ENCODE data around the gene BCL7B.
"Not testable (repeated sequence)": the region's sequence is repeated elsewhere in the genome, so short reads cannot be mapped to it uniquely, and the experiment has no call there.

DNA sequence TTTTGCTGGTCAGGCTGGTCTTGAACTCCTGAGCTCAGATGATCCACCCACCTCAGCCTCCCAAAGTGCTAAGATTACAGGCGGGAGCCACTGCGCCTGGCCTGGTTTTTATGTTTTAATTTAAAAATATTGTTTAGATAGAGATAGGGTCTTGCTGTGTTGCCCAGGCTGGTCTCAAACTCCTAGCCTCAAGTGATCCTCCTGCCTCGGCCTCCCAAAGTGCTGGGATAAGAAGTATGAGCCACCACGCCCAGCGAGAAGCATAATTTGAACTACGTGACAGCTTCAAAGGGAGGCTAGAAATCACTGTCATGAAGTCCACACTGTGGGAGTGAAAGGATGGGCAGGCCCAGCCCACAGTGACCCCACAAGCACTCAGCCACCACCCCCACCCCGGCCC, 21.6 kb downstream of the BCL7B start:
- TF ChIP-seq, protein P1, sequence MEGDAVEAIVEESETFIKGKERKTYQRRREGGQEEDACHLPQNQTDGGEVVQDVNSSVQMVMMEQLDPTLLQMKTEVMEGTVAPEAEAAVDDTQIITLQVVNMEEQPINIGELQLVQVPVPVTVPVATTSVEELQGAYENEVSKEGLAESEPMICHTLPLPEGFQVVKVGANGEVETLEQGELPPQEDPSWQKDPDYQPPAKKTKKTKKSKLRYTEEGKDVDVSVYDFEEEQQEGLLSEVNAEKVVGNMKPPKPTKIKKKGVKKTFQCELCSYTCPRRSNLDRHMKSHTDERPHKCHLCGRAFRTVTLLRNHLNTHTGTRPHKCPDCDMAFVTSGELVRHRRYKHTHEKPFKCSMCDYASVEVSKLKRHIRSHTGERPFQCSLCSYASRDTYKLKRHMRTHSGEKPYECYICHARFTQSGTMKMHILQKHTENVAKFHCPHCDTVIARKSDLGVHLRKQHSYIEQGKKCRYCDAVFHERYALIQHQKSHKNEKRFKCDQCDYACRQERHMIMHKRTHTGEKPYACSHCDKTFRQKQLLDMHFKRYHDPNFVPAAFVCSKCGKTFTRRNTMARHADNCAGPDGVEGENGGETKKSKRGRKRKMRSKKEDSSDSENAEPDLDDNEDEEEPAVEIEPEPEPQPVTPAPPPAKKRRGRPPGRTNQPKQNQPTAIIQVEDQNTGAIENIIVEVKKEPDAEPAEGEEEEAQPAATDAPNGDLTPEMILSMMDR (IDR thresholded peaks at IDR 0.05; ENCODE audit: insufficient read depth, low read length, poor library complexity, severe bottlenecking), result not testable (repeated sequence)
- TF ChIP-seq EZH2phosphoT487 (conservative IDR thresholded peaks at IDR 0.05; ENCODE audit: low read length), result not testable (repeated sequence)
